Lower leg skin (tissue), 3 donors: ENCODE measurements around the gene EIF5AL1.
"Not testable (repeated sequence)": the region's sequence is repeated elsewhere in the genome, so short reads cannot be mapped to it uniquely, and the experiment has no call there.

Experiments used
- POLR2A ChIP-seq, 2 donors: fragments of 450-650 bp; IDR thresholded peaks; one replicate each; pipeline ENCODE4 v1.6.1; 2016 to 2017; ENCODE audit warnings: antibody characterized with exemption in 2 of 2, mild to moderate bottlenecking in 1 of 2, moderate library complexity in 1 of 2
- TF ChIP-seq, protein P1 (sequence below), 3 donors: fragments of 450-650 bp; IDR thresholded peaks; one replicate each; pipeline ENCODE4 v1.5.1; 2016; ENCODE audit warnings: antibody characterized with exemption in 3 of 3, mild to moderate bottlenecking in 3 of 3, moderate library complexity in 2 of 3

DNA sequence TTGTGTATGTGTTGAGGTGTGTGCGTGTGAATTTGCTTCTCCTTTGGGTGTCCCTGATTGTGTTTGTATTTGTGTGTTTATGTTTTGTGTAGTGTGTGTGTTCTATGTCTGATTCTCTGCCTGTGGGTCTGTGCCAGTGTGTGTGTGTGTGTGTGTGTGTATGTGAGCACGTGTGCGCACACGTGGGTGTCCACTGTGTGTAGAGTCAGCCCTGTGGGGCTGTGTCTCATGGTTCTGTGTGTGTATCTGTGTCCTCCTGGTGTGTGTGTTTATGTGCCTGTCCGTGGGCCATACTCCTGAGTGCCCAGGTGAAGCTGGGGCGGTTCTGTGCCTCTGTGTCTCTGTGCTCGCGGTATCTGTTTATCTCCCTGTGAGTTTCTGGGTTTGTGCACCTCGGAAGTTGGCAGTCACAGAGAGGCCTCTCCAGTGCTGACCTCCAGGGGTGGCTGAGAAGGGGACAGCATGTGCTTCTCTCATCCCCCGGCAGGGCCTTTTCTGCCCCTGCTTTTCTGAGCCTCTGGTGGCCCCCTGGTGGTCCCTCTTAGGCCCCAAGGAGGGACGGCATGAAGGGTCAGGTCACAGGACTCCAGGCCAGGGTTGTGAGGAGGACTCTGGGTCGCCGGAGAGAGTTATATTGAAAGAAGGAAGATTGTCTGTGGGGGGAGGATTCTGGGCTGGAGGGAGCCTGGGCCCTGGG is 11.0 kb downstream of the EIF5AL1 start:
- TF ChIP-seq, protein P1, sequence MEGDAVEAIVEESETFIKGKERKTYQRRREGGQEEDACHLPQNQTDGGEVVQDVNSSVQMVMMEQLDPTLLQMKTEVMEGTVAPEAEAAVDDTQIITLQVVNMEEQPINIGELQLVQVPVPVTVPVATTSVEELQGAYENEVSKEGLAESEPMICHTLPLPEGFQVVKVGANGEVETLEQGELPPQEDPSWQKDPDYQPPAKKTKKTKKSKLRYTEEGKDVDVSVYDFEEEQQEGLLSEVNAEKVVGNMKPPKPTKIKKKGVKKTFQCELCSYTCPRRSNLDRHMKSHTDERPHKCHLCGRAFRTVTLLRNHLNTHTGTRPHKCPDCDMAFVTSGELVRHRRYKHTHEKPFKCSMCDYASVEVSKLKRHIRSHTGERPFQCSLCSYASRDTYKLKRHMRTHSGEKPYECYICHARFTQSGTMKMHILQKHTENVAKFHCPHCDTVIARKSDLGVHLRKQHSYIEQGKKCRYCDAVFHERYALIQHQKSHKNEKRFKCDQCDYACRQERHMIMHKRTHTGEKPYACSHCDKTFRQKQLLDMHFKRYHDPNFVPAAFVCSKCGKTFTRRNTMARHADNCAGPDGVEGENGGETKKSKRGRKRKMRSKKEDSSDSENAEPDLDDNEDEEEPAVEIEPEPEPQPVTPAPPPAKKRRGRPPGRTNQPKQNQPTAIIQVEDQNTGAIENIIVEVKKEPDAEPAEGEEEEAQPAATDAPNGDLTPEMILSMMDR (IDR thresholded peaks at IDR 0.05): not testable (repeated sequence)
- not testable (repeated sequence) for TF ChIP-seq POLR2A (IDR thresholded peaks at IDR 0.05)
